HCT116 (cell line): Measurements from ENCODE around the gene SGMS1.

Experiments
- CBX3 ChIP-seq: IDR thresholded peaks from 2 replicates; pipeline ENCODE4 v1.6.1; 2012; ENCODE audit warnings: low read depth
- CTCF ChIP-seq, 3 experiments: fragments of 200-600 bp in 1 of 3; sonication (generic) in 1 of 3; IDR thresholded peaks in 2 of 3; conservative IDR thresholded peaks in 1 of 3; 2 replicates each; pipeline ENCODE4 v1.5.1; 2012 to 2017; ENCODE audit warnings: low read depth in 2 of 3, low read length in 2 of 3, antibody characterized with exemption in 1 of 3, borderline replicate concordance in 1 of 3, control low read depth in 1 of 3, mild to moderate bottlenecking in 1 of 3, mixed read lengths in 1 of 3, mixed run types in 1 of 3, moderate library complexity in 1 of 3; ENCODE audit not compliant: insufficient read depth in 1 of 3
- EZH2 ChIP-seq: fragments of 200-600 bp; sonication (generic); IDR thresholded peaks from 2 replicates; pipeline ENCODE4 v1.6.1; 2017; ENCODE audit warnings: antibody characterized with exemption, mixed run types
- POLR2A ChIP-seq: IDR thresholded peaks from 2 replicates; pipeline ENCODE4 v1.7.0; 2011; ENCODE audit warnings: borderline replicate concordance; ENCODE audit not compliant: insufficient read depth, insufficient read length; ENCODE audit errors: extremely low read depth
- REST ChIP-seq: IDR thresholded peaks from 2 replicates; pipeline ENCODE4 v1.6.1; 2012; ENCODE audit warnings: low read depth

GRCh38 chr10:50420196-50420595 lies 203.6 kb downstream of the SGMS1 start:
- TF ChIP-seq EZH2 (no peak), POLR2A (no peak), REST (no peak), CTCF (IDR thresholded peaks at IDR 0.05 in 2 of 3, conservative IDR thresholded peaks at IDR 0.05 in 1 of 3; ENCODE audit: borderline replicate concordance in 1 of 3, insufficient read depth in 1 of 3, low read depth in 2 of 3, low read length in 2 of 3) (no peak), CBX3 (no peak)
